Parietal lobe (tissue), 1 donor: ENCODE results near the gene SST. TPM values are rescaled to one million over a fixed set of nuclear protein-coding genes. Genes with fewer than 3 reads are reported as not detected.

ENCODE experiments used
- total RNA-seq: library from RNA; depleted of rRNA; stranded (reverse); fragments of >200 nt; gene quantifications from one replicate; pipeline ENCODE4 v1.2.3, GENCODE V29; 2014

The SST gene
- total RNA-seq = 16.6 TPM

DNA sequence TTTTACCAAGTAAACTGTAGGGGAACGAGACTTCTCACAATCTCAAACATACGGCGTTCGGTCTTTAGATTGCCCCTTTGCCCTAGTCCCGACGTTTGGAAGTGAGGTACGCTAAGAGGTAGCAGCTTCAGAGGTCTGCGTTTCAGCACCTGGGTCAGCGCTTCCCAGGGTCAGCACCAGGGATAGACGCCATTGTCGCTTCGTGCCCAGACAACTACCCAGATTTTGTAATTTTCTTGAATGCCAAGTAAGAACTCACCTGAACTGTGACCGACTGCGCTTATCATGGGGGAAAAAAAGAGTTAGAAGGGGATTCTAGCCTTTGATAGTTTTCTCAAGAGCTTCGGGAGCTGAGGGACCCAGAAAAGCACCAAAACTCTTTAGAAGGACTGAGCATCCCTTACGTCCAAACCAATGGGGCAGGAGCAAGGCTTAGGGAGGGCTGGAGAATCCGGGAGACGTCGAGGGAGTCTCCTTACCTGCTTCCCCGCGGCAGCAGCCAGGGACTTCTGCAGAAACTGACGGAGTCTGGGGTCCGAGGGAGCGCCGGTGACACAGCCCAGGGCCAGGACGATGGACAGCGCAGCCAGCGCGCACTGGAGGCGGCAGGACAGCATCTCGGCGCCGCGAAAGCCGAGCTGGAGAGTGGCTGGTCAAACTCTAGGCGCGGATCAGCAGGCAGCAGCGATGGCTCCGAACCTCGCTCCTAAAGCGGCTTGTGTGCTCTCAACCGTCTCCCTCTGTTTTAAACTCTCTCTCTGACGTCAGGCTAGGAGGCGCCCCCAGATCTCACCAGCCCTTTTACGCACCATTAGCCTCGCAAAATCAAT, at the start of gene SST:
SST (minus strand) TSS at position 720 of the 830 bp plus-strand sequence; CDS start at position 617, 103 bp downstream.

DNA sequence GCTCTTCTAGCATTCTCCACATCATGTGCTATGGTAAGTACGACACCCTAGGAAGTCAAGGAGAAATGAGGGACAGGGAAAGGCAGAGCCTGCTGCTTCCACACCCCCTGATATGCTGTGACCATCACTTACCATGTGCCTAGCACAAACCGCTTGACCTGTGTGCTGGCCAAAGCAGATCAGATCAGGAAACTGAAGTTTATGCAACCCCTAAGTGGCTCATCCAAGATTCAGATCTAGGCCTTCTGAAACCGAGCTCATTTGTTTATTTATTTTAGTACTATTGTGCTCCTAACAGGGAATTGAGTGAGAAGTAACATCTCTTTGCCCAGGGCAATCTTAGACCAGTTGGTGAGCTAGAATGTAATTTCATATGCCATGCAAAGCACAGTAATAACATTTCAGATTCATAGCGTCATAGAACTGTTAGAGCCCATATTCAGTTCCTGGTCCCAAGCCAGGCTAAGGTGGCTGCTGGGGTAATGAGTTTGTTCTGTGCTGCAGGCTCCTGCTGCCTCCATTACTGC, 32.4 kb upstream of the SST start, which contains the start of gene RTP2:
RTP2 (minus strand) TSS at position 51 of the 527 bp plus-strand sequence. CDS start 429 bp downstream, outside the sequence.

Other genes with a start within 250 kb of the SST start
- gene RTP2, start 32.2 kb upstream of the SST start, total RNA-seq = not detected
- gene BCL6, start 75.1 kb upstream of the SST start, total RNA-seq = 65.4 TPM